Psoas muscle (tissue), 8 donors: ENCODE measurements around the gene HMX3. TPM values are rescaled to one million over a fixed set of nuclear protein-coding genes. Genes with fewer than 3 reads are reported as not detected.

Experiments used
- ATAC-seq, 4 donors: fragments of 200-7000 bp; cut with Tn5 transposase; one replicate each; pipeline ENCODE4 v1.9.1; 2020; ENCODE audit warnings: moderate library complexity in 3 of 4, mild to moderate bottlenecking in 2 of 4
- DNase-seq, 2 donors: peaks; one replicate each; pipeline ENCODE4 v3.0.0-alpha.2; 2020
- H3K27ac ChIP-seq: fragments of 200-600 bp; one replicate; pipeline ENCODE4 v1.8.0; 2022
- H3K27me3 ChIP-seq, 3 donors: fragments of 200-600 bp in 1 of 3; one replicate each; pipeline versions ENCODE4 v1.6.1 to v1.8.0; 2013 to 2022; ENCODE audit warnings: low read length in 2 of 3, mild to moderate bottlenecking in 2 of 3, moderate library complexity in 1 of 3; ENCODE audit not compliant: insufficient read depth in 3 of 3
- H3K36me3 ChIP-seq, 2 donors: fragments of 200-600 bp in 1 of 2; one replicate each; pipeline versions ENCODE4 v1.6.1 to v1.8.0; 2013 to 2022; ENCODE audit warnings: low read depth in 1 of 2, mild to moderate bottlenecking in 1 of 2, moderate library complexity in 1 of 2; ENCODE audit not compliant: insufficient read depth in 1 of 2
- H3K4me1 ChIP-seq: fragments of 200-600 bp; one replicate; pipeline ENCODE4 v1.8.0; 2022
- H3K4me3 ChIP-seq: fragments of 200-600 bp; one replicate; pipeline ENCODE4 v1.8.0; 2022; ENCODE audit warnings: mild to moderate bottlenecking
- H3K9me3 ChIP-seq: fragments of 200-600 bp; one replicate; pipeline ENCODE4 v1.8.0; 2022
- CTCF ChIP-seq: fragments of 200-600 bp; IDR thresholded peaks from one replicate; pipeline ENCODE4 v1.8.0; 2022; ENCODE audit warnings: antibody characterized with exemption
- WGBS, 3 donors: extraction: QIAGEN DNeasy Blood & Tissue Kit; methylation state at CpG; one replicate each; pipeline versions ENCODE4 v1.1.6 to v1.1.7; 2013; 5-methylcytosine and 5-hydroxymethylcytosine counted together
- intact Hi-C, 2 donors: fragments of 100-400 bp; cut with DNase I; formaldehyde crosslinking; loops; one replicate each; pipeline versions ENCODE4 v1.11.0 to v1.14.2; 2022
- polyA plus RNA-seq, 3 donors: library from polyadenylated mRNA; stranded (reverse); fragments of 200-250 nt; gene quantifications; one replicate each; pipeline ENCODE4 v1.2.3, GENCODE V29; 2013
- total RNA-seq, 4 donors: library from RNA; stranded (reverse); fragmentation: NEBNext Ultra II Directional in 2 of 4; extraction: Animal tissue kit (Norgen Biotek cat#: 25700) in 2 of 4; gene quantifications; one replicate each; pipeline versions ENCODE4 v1.2.1 to v1.2.4, GENCODE V29; 2021 to 2023
- donor health status: healthy with polysubstance abuse.
- donor health status: DM: no; HTN: no; CAD: no; lungs with moderate emphysema.
- donor health status: Bipolar disorder and iron deficiency.
- donor health status: healthy.
- donor health status: DM: yes; HTN: yes; CAD: no.
- donor health status: DM: no; HTN: no; CAD: no.
- donor health status: DM: no; HTN: no; CAD: no.
- donor health status: DM: yes; HTN: yes; CAD: no.

The HMX3 gene
- total and polyA plus RNA-seq, 7 donors: not detected

GRCh38 chr10:123160311-123160980, 24.7 kb downstream of the HMX3 start:
- WGBS, 3 donors: 88 to 90% (median 90%) methylated on average over 11 of the region's 11 CpGs
- peaks cover 18% of the 10 kb centered on the region for H3K4me1 ChIP-seq
- peaks cover 6 to 95% of the 10 kb centered on the region in 2 donors for H3K36me3 ChIP-seq
- no peak for ATAC-seq
- no peak overlapping the region for H3K27ac ChIP-seq
- H3K4me3 ChIP-seq: no peak overlapping the region
- no peak for TF ChIP-seq CTCF
- H3K9me3 ChIP-seq: no peaks in the 10 kb centered on the region
- intact Hi-C loops: no loop called here
- DNase-seq: no peak
- no peaks in the 10 kb centered on the region for H3K27me3 ChIP-seq

- 94 to 96% (median 95%) methylated on average over 2 of the region's 2 CpGs for WGBS, 3 donors
- peaks cover 3 to 78% of the 10 kb centered on the region in 2 donors for H3K36me3 ChIP-seq
- intact Hi-C loops: no loop called here
Measured at GRCh38 chr10:123164319-123164718, 28.5 kb downstream of the HMX3 start.

GRCh38 chr10:123165445-123166072, 29.8 kb downstream of the HMX3 start:
- intact Hi-C loops: no loop called here
- Histone ChIP-seq H3K4me3 (no peak overlapping the region), H3K9me3 (no peaks in the 10 kb centered on the region), H3K27ac (no peak overlapping the region), H3K4me1 (no peaks in the 10 kb centered on the region), H3K27me3 (no peaks in the 10 kb centered on the region), H3K36me3 (peaks cover 3 to 71% of the 10 kb centered on the region in 2 donors)
- TF ChIP-seq CTCF: no peak
- 61 to 74% (median 67%) methylated on average over 4 of the region's 4 CpGs for WGBS, 3 donors
- ATAC-seq: no peak
- DNase-seq: no peak

More at GRCh38 chr10:123164319-123164718, 28.5 kb downstream of the HMX3 start:
- Histone ChIP-seq H3K4me3 (no peak overlapping the region), H3K9me3 (no peaks in the 10 kb centered on the region), H3K27ac (no peak overlapping the region), H3K4me1 (peaks cover 4% of the 10 kb centered on the region), H3K27me3 (no peaks in the 10 kb centered on the region)
- DNase-seq (no peak), ATAC-seq (no peak)
- no peak for TF ChIP-seq CTCF

GRCh38 chr10:123166618-123167017, 30.8 kb downstream of the HMX3 start:
- Histone ChIP-seq H3K27ac (no peak overlapping the region), H3K27me3 (no peaks in the 10 kb centered on the region), H3K36me3 (peaks cover 3 to 60% of the 10 kb centered on the region in 2 donors), H3K4me3 (no peak overlapping the region), H3K9me3 (no peaks in the 10 kb centered on the region), H3K4me1 (no peaks in the 10 kb centered on the region)
- DNase-seq: no peak
- TF ChIP-seq CTCF: no peak
- intact Hi-C loops: no loop called here
- ATAC-seq: no peak
- WGBS, 3 donors: 97 to 98% (median 98%) methylated on average over 2 of the region's 2 CpGs
